Muscle of arm (tissue), 12 donors: Measurements from ENCODE around the gene SERINC2. TPM values are rescaled to one million over a fixed set of nuclear protein-coding genes. Genes with fewer than 3 reads are reported as not detected.
"Not testable (repeated sequence)": the region's sequence is repeated elsewhere in the genome, so short reads cannot be mapped to it uniquely, and the experiment has no call there.

Experiments
- DNase-seq: peaks from one replicate; pipeline ENCODE4 v3.0.0-alpha.2; 2013
- polyA plus RNA-seq, 12 donors: library from polyadenylated mRNA; unstranded; fragments of 120-200 nt; gene quantifications; one replicate each; pipeline ENCODE4 v1.2.1, GENCODE V29; 2013; ENCODE audit not compliant: insufficient read length in 12 of 12

The SERINC2 gene
- polyA plus RNA-seq, 12 donors = 23.6 to 44.2 (median 32.3) TPM; not detected in 1

- no peak for DNase-seq
These were observed 40.5 kb downstream of the SERINC2 start for GRCh38 chr1:31453384-31454079.

- DNase-seq = no peak
These were observed 45.4 kb downstream of the SERINC2 start for GRCh38 chr1:31458287-31458896.

- no peak for DNase-seq
These were observed 47.0 kb downstream of the SERINC2 start for GRCh38 chr1:31460027-31460426.

GRCh38 chr1:31467005-31467674, 54.1 kb downstream of the SERINC2 start:
- no peak for DNase-seq

- DNase-seq = no peak
These were observed 57.8 kb downstream of the SERINC2 start for GRCh38 chr1:31470794-31471315.

GRCh38 chr1:31471452-31472313, 58.7 kb downstream of the SERINC2 start:
- not testable (repeated sequence) for DNase-seq

- DNase-seq = not testable (repeated sequence)
These were observed 59.3 kb downstream of the SERINC2 start for GRCh38 chr1:31472314-31472651.

- DNase-seq = not testable (repeated sequence)
These were observed 59.7 kb downstream of the SERINC2 start for GRCh38 chr1:31472673-31473072.

GRCh38 chr1:31473508-31473907, 60.5 kb downstream of the SERINC2 start:
- DNase-seq = not testable (repeated sequence)

GRCh38 chr1:31474567-31474966, 61.6 kb downstream of the SERINC2 start:
- DNase-seq = not testable (repeated sequence)

- no peak for DNase-seq
These were observed 64.2 kb downstream of the SERINC2 start for GRCh38 chr1:31476891-31477846.

- no peak for DNase-seq
These were observed 65.2 kb downstream of the SERINC2 start for GRCh38 chr1:31478167-31478566.

- no peak for DNase-seq
These were observed 66.8 kb downstream of the SERINC2 start for GRCh38 chr1:31479811-31480210.

GRCh38 chr1:31480426-31480825, 67.4 kb downstream of the SERINC2 start:
- not testable (repeated sequence) for DNase-seq

GRCh38 chr1:31482482-31483011, 69.5 kb downstream of the SERINC2 start:
- no peak for DNase-seq

- DNase-seq = peak; percentile 67
These were observed 70.3 kb downstream of the SERINC2 start for GRCh38 chr1:31483012-31483946.
